OCI-LY7 (cell line): ENCODE results near the gene DNAAF8. TPM values are rescaled to one million over a fixed set of nuclear protein-coding genes. Genes with fewer than 3 reads are reported as not detected.

Experiments
- BruUV-seq: library from RNA; stranded (reverse); fragments of 400-500 nt; replicated peaks from 2 replicates; lab custom pipeline; 2021; lab: Mats Ljungman, UMichigan
- CTCF ChIA-PET: fragments of 300-600 bp; sonication (Branson Sonifier 250); formaldehyde crosslinking; loops from one replicate; lab custom pipeline; 2022; ENCODE audit warnings: antibody characterized with exemption; ENCODE audit not compliant: unreplicated experiment; lab: Charles Lee
- POLR2A ChIA-PET: fragments of 300-600 bp; sonication (Branson Sonifier 250); formaldehyde crosslinking; loops from one replicate; lab custom pipeline; 2022; ENCODE audit warnings: antibody characterized with exemption; lab: Charles Lee
- DNase-seq: peaks from one replicate; pipeline ENCODE4 v3.0.0-alpha.2; 2015; ENCODE audit warnings: low spot score
- H2AFZ ChIP-seq: fragments of 200-600 bp; sonication (generic), shearing (Covaris generic); 2 replicates; pipeline ENCODE4 v1.6.1; 2014; ENCODE audit warnings: mild to moderate bottlenecking, antibody characterized with exemption, low read length, moderate library complexity
- H3K27ac ChIP-seq: fragments of 200-600 bp; sonication (generic); 2 replicates; pipeline ENCODE4 v1.5.1; 2014; ENCODE audit warnings: mixed run types, low read depth, mild to moderate bottlenecking, moderate library complexity, low read length, inconsistent platforms; ENCODE audit not compliant: poor library complexity, severe bottlenecking
- H3K36me3 ChIP-seq: fragments of 200-600 bp; sonication (generic); 2 replicates; pipeline ENCODE4 v1.6.1; 2014; ENCODE audit warnings: mild to moderate bottlenecking, antibody characterized with exemption, low read length, moderate library complexity, mixed read lengths; ENCODE audit not compliant: insufficient read depth
- H3K4me1 ChIP-seq: fragments of 200-600 bp; sonication (generic); 2 replicates; pipeline ENCODE4 v1.5.1; 2014; ENCODE audit warnings: mild to moderate bottlenecking, low read length; ENCODE audit not compliant: insufficient read depth, poor library complexity, severe bottlenecking
- H3K4me2 ChIP-seq: fragments of 200-600 bp; sonication (generic); 2 replicates; pipeline ENCODE4 v1.6.1; 2014; ENCODE audit warnings: mild to moderate bottlenecking, low read length
- H3K4me3 ChIP-seq: fragments of 200-600 bp; sonication (generic); 2 replicates; pipeline ENCODE4 v1.5.1; 2014; ENCODE audit warnings: mild to moderate bottlenecking, low read depth, low read length; ENCODE audit not compliant: poor library complexity, severe bottlenecking
- H3K79me2 ChIP-seq: fragments of 200-600 bp; sonication (generic); 2 replicates; pipeline ENCODE4 v1.6.1; 2016; ENCODE audit warnings: low read depth, mild to moderate bottlenecking, low read length, moderate library complexity, mixed read lengths; ENCODE audit not compliant: insufficient read depth
- H3K9me2 ChIP-seq: fragments of 200-600 bp; sonication (generic); 2 replicates; pipeline ENCODE4 v1.6.1; 2016; ENCODE audit warnings: mild to moderate bottlenecking, low read length, mixed read lengths; ENCODE audit not compliant: insufficient read depth
- H3K9me3 ChIP-seq: fragments of 200-600 bp; sonication (generic); 2 replicates; pipeline ENCODE4 v1.6.1; 2014; ENCODE audit warnings: mild to moderate bottlenecking, mixed run types, low read length, mixed read lengths
- H4K20me1 ChIP-seq: fragments of 200-600 bp; sonication (generic); 2 replicates; pipeline ENCODE4 v1.6.1; 2014; ENCODE audit warnings: mild to moderate bottlenecking, antibody characterized with exemption, low read length, moderate library complexity, mixed read lengths; ENCODE audit not compliant: insufficient read depth
- CTCF ChIP-seq: fragments of 200-600 bp; sonication (generic); conservative IDR thresholded peaks from 2 replicates; pipeline ENCODE4 v1.5.1; 2014; ENCODE audit warnings: mild to moderate bottlenecking, antibody characterized with exemption, low read length, moderate library complexity, mixed read lengths
- EZH2phosphoT487 ChIP-seq: fragments of 200-600 bp; sonication (generic); IDR thresholded peaks from 2 replicates; pipeline ENCODE4 v1.6.1; 2018; ENCODE audit warnings: low read depth, borderline replicate concordance, mild to moderate bottlenecking, mixed run types, antibody characterized with exemption, low read length, moderate library complexity, mixed read lengths
- intact Hi-C: fragments of 100-400 bp; cut with micrococcal nuclease; formaldehyde crosslinking; loops from one replicate; pipeline ENCODE4 v1.10.0; 2022; ENCODE audit not compliant: unreplicated experiment
- total RNA-seq, 2 experiments: library from RNA; depleted of rRNA in 1 of 2; stranded (reverse); fragments of >200 nt in 1 of 2; shearing (Covaris generic) in 1 of 2; gene quantifications; 2 replicates each; pipeline ENCODE4 v1.2.3, GENCODE V29; 2014 to 2022

The DNAAF8 gene
- total RNA-seq, 2 experiments from 2014 or later = 0.38 to 1.1 TPM

DNA sequence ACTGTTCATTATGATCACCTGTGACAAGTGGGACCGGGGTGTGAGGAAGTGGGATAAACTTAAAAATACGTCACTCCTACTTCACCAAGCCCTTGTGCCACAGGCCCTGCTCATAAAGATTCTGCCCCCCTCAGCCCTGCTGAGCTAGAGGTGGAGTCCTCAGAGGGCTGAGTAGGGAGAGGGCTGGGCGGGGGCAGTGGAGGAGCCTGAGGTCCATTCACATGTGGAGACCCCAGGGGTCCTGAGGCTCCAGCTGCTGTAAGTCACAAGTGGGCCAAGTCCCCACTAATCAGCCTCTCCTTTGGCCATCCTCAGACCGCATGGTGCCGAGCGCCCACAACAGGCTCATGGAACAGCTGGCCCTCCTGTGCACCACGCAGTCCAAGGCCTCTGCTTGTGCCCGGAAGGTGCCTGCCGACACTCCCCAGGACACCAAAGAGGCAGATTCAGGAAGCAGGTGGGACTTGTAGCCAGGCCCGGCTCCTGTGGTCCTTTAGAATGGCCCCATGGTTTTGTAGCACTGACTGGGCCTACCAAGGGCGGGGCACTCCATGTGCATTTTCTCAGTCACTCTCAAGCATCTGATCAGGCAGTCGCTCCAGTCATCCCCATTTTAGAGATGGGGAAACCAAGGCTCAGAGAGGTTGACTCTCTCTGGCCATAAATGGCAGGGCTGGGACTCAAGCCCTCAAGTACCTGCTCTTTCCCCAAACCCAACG is 10.4 kb downstream of the DNAAF8 start:
- Histone ChIP-seq H3K4me3 (no peak overlapping the region), H3K9me3 (no peaks in the 10 kb centered on the region), H3K36me3 (no peaks in the 10 kb centered on the region), H3K9me2 (no peaks in the 10 kb centered on the region), H3K79me2 (no peaks in the 10 kb centered on the region), H3K4me2 (no peak overlapping the region), H2AFZ (0 out of 2 replicates have a peak overlapping the region, but pooled peaks have one; percentile 22), H4K20me1 (no peaks in the 10 kb centered on the region), H3K4me1 (peaks cover 15% of the 10 kb centered on the region), H3K27ac (no peak overlapping the region)
- no TSS peak for BruUV-seq
- CTCF ChIA-PET = no interaction called here
- intact Hi-C loops = no loop called here
- no peak for TF ChIP-seq EZH2phosphoT487
- TF ChIP-seq CTCF = no peak
- POLR2A ChIA-PET = no interaction called here
- no peak for DNase-seq

DNA sequence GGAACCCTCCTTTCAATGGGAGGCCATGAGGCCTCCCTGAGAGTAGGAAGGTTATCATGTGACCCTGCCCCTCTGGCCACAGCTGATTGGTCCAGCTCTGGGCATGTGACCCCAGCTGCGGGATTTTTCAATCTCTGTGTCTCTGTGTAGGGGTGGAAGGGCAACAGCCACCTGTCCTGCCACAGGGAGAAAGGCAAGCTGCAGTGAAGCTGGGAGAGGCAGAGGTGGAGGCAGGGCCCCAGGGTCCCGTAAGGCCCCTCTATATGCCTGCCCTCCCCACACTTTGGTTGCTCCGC is 10.9 kb downstream of the DNAAF8 start:
- Histone ChIP-seq H3K36me3 (no peaks in the 10 kb centered on the region), H3K9me3 (no peaks in the 10 kb centered on the region)
- POLR2A ChIA-PET = interaction anchor here (0.7 kb wide), 1 partner anchor 1955 kb away, joined by 3 read pairs; no protein-coding TSS in a partner anchor

More for the DNA sequence above, 10.9 kb downstream of the DNAAF8 start:
- BruUV-seq = no TSS peak
- H3K27ac ChIP-seq = no peak overlapping the region
- intact Hi-C loops = no loop called here
- H2AFZ ChIP-seq = 0 out of 2 replicates have a peak overlapping the region, but pooled peaks have one; percentile 22
- no peak for DNase-seq
- no peaks in the 10 kb centered on the region for H4K20me1 ChIP-seq
- TF ChIP-seq CTCF (no peak), EZH2phosphoT487 (no peak)
- H3K4me2 ChIP-seq = no peak overlapping the region
- H3K9me2 ChIP-seq = no peaks in the 10 kb centered on the region
- CTCF ChIA-PET = no interaction called here
- H3K4me3 ChIP-seq = no peak overlapping the region
- H3K4me1 ChIP-seq = peaks cover 15% of the 10 kb centered on the region
- no peaks in the 10 kb centered on the region for H3K79me2 ChIP-seq
